ENCODE results near the gene IDH3B. TPM values are rescaled to one million over a fixed set of nuclear protein-coding genes. Genes with fewer than 3 reads are reported as not detected.

Gene IDH3B
- total RNA-seq, 1 experiment from 2014 or later = 132 TPM

GRCh38 chr20:2640260-2640659, 23.8 kb downstream of the IDH3B start:
- no peak for ATAC-seq
- CTCF ChIA-PET = no interaction called here
- Histone ChIP-seq H3K27ac (ENCODE audit: low read depth, low read length) (no peak overlapping the region), H3K36me3 (ENCODE audit: control insufficient read depth in 1 of 2, insufficient read depth in 2 of 2, low read length in 2 of 2) (no peaks in the 10 kb centered on the region), H3K4me2 (ENCODE audit: low read length) (no peak overlapping the region), H3K9ac (ENCODE audit: low read length) (no peak overlapping the region), H3K4me3 (replicated peaks in 1 of 2; ENCODE audit: low read depth in 1 of 2, low read length in 2 of 2) (no peak overlapping the region), H3K4me1 (ENCODE audit: control insufficient read depth in 1 of 2, insufficient read depth in 2 of 2, low read length in 2 of 2) (no peaks in the 10 kb centered on the region), H2AFZ (ENCODE audit: low read depth, low read length, poor library complexity, severe bottlenecking) (no peak overlapping the region), H3K79me2 (ENCODE audit: insufficient read depth, low read length) (no peaks in the 10 kb centered on the region), H3K9me2 (ENCODE audit: insufficient read depth) (no peaks in the 10 kb centered on the region), H3K27me3 (ENCODE audit: insufficient read depth, low read length) (no peaks in the 10 kb centered on the region), H4K20me1 (ENCODE audit: insufficient read depth) (no peaks in the 10 kb centered on the region), H3K9me3 (ENCODE audit: control insufficient read depth in 1 of 2, insufficient read depth in 1 of 2, low read depth in 1 of 2, low read length in 2 of 2) (no peaks in the 10 kb centered on the region)
- POLR2A ChIA-PET = no interaction called here
- TF ChIP-seq MAX (IDR thresholded peaks at IDR 0.05) (no peak), ZFX (IDR thresholded peaks at IDR 0.05) (no peak), ZNF274 (IDR thresholded peaks at IDR 0.05; ENCODE audit: low read depth, low read length) (no peak), FOSL1 (IDR thresholded peaks at IDR 0.05; ENCODE audit: low read depth) (no peak), SRF (IDR thresholded peaks at IDR 0.05; ENCODE audit: low read depth) (no peak), ATF3 (IDR thresholded peaks at IDR 0.05) (no peak), POLR2AphosphoS5 (IDR thresholded peaks at IDR 0.05; ENCODE audit: low read depth, low read length) (no peak), ELF1 (IDR thresholded peaks at IDR 0.05; ENCODE audit: borderline replicate concordance, low read depth) (no peak), CTCF (IDR thresholded peaks at IDR 0.05 in 2 of 3, conservative IDR thresholded peaks at IDR 0.05 in 1 of 3; ENCODE audit: borderline replicate concordance in 1 of 3, insufficient read depth in 1 of 3, low read depth in 2 of 3, low read length in 2 of 3) (no peak), REST (IDR thresholded peaks at IDR 0.05; ENCODE audit: low read depth) (no peak), EGR1 (IDR thresholded peaks at IDR 0.05; ENCODE audit: low read depth) (no peak), EZH2phosphoT487 (IDR thresholded peaks at IDR 0.05; ENCODE audit: borderline replicate concordance) (no peak), CBX3 (IDR thresholded peaks at IDR 0.05; ENCODE audit: low read depth) (no peak), ZBTB33 (IDR thresholded peaks at IDR 0.05; ENCODE audit: extremely low read depth, insufficient replicate concordance, low read length) (no peak), CEBPB (IDR thresholded peaks at IDR 0.05; ENCODE audit: low read depth) (no peak), SP1 (IDR thresholded peaks at IDR 0.05; ENCODE audit: low read depth) (no peak), YY1 (IDR thresholded peaks at IDR 0.05; ENCODE audit: extremely low read depth, insufficient replicate concordance, low read depth, low read length) (no peak), JUND (IDR thresholded peaks at IDR 0.05) (no peak), POLR2A (IDR thresholded peaks at IDR 0.05; ENCODE audit: borderline replicate concordance, extremely low read depth, insufficient read depth, insufficient read length) (no peak)
- no TSS peak for BruUV-seq (replicated peaks)
- intact Hi-C loops (cut with micrococcal nuclease) = no loop called here
- no peak for DNase-seq (ENCODE audit: low read depth, low spot score)
- RAD21 ChIA-PET (ENCODE audit: low non-redundant PET in 1 of 2, low total read pairs in 2 of 2, uncharacterized antibody in 2 of 2, unreplicated experiment in 2 of 2) = no interaction called here
